ENCODE measurements around the gene TEKT3.

Gene TEKT3

DNA sequence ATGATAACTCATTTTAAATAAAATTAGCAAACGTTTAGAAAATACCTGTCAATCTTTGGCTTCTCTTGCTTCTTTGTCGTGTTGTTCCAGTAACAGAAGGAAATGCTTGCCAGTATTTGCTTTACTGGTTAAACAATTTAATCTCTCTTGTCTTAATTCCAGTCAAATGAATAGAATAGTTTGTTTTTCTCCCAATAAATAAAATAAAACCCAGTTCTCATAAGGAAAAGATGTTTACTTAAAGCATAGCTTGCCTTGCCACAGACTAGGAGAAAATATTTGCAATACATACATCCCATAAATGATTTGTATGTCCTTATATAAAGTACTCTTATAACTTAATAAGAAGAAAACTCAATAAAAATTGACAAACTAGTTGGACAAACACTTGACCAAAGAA, 43.9 kb upstream of the TEKT3 start:
- Histone ChIP-seq H3K27me3 (ENCODE audit: insufficient read depth, low read length) (no peaks in the 10 kb centered on the region), H3K79me2 (ENCODE audit: insufficient read depth, low read length) (no peaks in the 10 kb centered on the region), H3K9ac (ENCODE audit: low read length) (no peak overlapping the region), H3K4me1 (ENCODE audit: insufficient read depth, low read length, severe bottlenecking) (no peaks in the 10 kb centered on the region), H3K36me3 (ENCODE audit: insufficient read depth, low read length) (no peaks in the 10 kb centered on the region), H4K20me1 (ENCODE audit: insufficient read depth, low read length) (no peaks in the 10 kb centered on the region), H3F3A (ENCODE audit: insufficient read depth, low read length) (no peaks in the 10 kb centered on the region), H2AFZ (ENCODE audit: low read length) (no peak overlapping the region), H3K4me2 (ENCODE audit: low read length) (no peak overlapping the region), H3K27ac (ENCODE audit: low read depth, low read length, poor library complexity, severe bottlenecking) (no peak overlapping the region), H3K4me3 (ENCODE audit: low read depth, low read length, poor library complexity, severe bottlenecking) (no peak overlapping the region), H3K9me3 (ENCODE audit: low read length) (no peaks in the 10 kb centered on the region), H3K9me2 (ENCODE audit: low read depth, low read length) (no peaks in the 10 kb centered on the region)
- TF ChIP-seq EZH2 (IDR thresholded peaks at IDR 0.05; ENCODE audit: borderline replicate concordance, low read length), result no peak
- TF ChIP-seq, protein P1, sequence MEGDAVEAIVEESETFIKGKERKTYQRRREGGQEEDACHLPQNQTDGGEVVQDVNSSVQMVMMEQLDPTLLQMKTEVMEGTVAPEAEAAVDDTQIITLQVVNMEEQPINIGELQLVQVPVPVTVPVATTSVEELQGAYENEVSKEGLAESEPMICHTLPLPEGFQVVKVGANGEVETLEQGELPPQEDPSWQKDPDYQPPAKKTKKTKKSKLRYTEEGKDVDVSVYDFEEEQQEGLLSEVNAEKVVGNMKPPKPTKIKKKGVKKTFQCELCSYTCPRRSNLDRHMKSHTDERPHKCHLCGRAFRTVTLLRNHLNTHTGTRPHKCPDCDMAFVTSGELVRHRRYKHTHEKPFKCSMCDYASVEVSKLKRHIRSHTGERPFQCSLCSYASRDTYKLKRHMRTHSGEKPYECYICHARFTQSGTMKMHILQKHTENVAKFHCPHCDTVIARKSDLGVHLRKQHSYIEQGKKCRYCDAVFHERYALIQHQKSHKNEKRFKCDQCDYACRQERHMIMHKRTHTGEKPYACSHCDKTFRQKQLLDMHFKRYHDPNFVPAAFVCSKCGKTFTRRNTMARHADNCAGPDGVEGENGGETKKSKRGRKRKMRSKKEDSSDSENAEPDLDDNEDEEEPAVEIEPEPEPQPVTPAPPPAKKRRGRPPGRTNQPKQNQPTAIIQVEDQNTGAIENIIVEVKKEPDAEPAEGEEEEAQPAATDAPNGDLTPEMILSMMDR (IDR thresholded peaks at IDR 0.05; ENCODE audit: low read length), result no peak

DNA sequence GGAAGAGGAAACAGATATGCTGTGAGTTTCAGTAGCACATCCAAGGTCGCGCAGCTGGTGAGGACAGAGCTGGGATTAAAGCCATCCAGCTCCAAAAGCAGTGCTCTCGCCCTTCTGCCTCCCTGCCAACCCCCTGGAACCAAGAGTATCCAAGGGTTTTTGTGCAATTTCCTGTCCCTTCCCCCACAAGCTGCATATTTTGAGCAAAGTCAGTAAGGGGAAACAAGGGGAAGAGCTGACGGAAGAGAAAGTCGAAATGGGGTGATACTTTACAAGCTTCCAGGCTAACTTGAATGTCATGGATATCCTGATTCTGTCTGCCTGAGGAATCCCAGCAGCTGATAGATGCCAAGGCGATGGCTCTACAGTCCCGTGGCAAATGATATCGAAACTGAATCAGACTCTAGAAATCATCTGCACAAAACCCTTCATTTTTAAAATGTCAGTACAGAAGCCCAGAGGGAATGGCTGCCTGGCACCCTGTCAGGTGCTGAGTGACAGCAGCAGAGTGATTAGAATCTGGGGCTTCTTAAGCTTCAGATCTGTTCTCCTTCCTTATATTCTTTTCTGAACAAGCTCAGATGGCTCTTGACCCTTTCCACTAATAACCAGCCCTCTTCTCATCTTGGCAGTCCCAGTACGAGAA, 42.9 kb upstream of the TEKT3 start:
- Histone ChIP-seq H2AFZ (ENCODE audit: low read length) (no peak overlapping the region), H3K9me2 (ENCODE audit: low read depth, low read length) (no peaks in the 10 kb centered on the region), H3K4me1 (ENCODE audit: insufficient read depth, low read length, severe bottlenecking) (no peaks in the 10 kb centered on the region), H3F3A (ENCODE audit: insufficient read depth, low read length) (no peaks in the 10 kb centered on the region), H3K9me3 (ENCODE audit: low read length) (no peaks in the 10 kb centered on the region), H3K4me3 (ENCODE audit: low read depth, low read length, poor library complexity, severe bottlenecking) (no peak overlapping the region), H4K20me1 (ENCODE audit: insufficient read depth, low read length) (no peaks in the 10 kb centered on the region), H3K9ac (ENCODE audit: low read length) (no peak overlapping the region), H3K4me2 (ENCODE audit: low read length) (no peak overlapping the region), H3K27ac (ENCODE audit: low read depth, low read length, poor library complexity, severe bottlenecking) (no peak overlapping the region), H3K27me3 (ENCODE audit: insufficient read depth, low read length) (no peaks in the 10 kb centered on the region), H3K36me3 (ENCODE audit: insufficient read depth, low read length) (no peaks in the 10 kb centered on the region), H3K79me2 (ENCODE audit: insufficient read depth, low read length) (no peaks in the 10 kb centered on the region)
- TF ChIP-seq EZH2 (IDR thresholded peaks at IDR 0.05; ENCODE audit: borderline replicate concordance, low read length), result no peak
- TF ChIP-seq, protein P1 (IDR thresholded peaks at IDR 0.05; ENCODE audit: low read length), result no peak

DNA sequence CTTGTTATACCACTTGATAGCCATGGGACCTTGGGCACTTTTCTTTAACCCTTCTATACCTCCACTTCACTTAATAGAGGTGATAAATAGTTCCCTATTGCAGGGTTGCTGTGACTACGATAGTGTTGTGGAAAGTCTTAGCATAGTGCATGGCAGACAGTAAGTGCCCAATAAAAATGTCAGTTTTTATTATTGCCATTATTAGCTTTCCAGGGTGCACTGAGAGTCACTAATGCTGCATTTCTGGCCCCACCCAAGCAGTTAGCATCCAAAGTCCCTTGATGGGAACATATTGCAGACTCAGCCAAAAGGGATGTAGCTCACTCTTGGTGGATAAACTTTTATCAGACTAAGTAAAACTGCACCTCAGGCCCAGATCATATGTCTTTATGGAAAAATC, 41.5 kb upstream of the TEKT3 start:
- no peak overlapping the region for H3K27ac ChIP-seq (ENCODE audit: low read depth, low read length, poor library complexity, severe bottlenecking)
- H3K4me1 ChIP-seq (ENCODE audit: insufficient read depth, low read length, severe bottlenecking), result no peaks in the 10 kb centered on the region
- H3K27me3 ChIP-seq (ENCODE audit: insufficient read depth, low read length), result no peaks in the 10 kb centered on the region
- no peak overlapping the region for H3K9ac ChIP-seq (ENCODE audit: low read length)
- no peaks in the 10 kb centered on the region for H3F3A ChIP-seq (ENCODE audit: insufficient read depth, low read length)
- H3K9me3 ChIP-seq (ENCODE audit: low read length), result no peaks in the 10 kb centered on the region
- no peaks in the 10 kb centered on the region for H3K79me2 ChIP-seq (ENCODE audit: insufficient read depth, low read length)
- no peaks in the 10 kb centered on the region for H3K36me3 ChIP-seq (ENCODE audit: insufficient read depth, low read length)
- no peak overlapping the region for H3K4me2 ChIP-seq (ENCODE audit: low read length)
- H2AFZ ChIP-seq (ENCODE audit: low read length), result no peak overlapping the region
- no peak overlapping the region for H3K4me3 ChIP-seq (ENCODE audit: low read depth, low read length, poor library complexity, severe bottlenecking)
- TF ChIP-seq EZH2 (IDR thresholded peaks at IDR 0.05; ENCODE audit: borderline replicate concordance, low read length), result no peak
- TF ChIP-seq, protein P1 (IDR thresholded peaks at IDR 0.05; ENCODE audit: low read length), result no peak
- H4K20me1 ChIP-seq (ENCODE audit: insufficient read depth, low read length), result no peaks in the 10 kb centered on the region
- H3K9me2 ChIP-seq (ENCODE audit: low read depth, low read length), result no peaks in the 10 kb centered on the region
